H1 (cell line): Measurements from ENCODE around the gene MTHFS. TPM values are rescaled to one million over a fixed set of nuclear protein-coding genes. Genes with fewer than 3 reads are reported as not detected.

Experiments
- ASH2L ChIP-seq: fragments of 200-600, 300-600 bp; sonication (generic); IDR thresholded peaks from one replicate; pipeline ENCODE4 v1.7.1; 2017; ENCODE audit warnings: low read length
- TAF1 ChIP-seq: IDR thresholded peaks from 2 replicates; pipeline ENCODE4 v1.6.1; 2011; ENCODE audit warnings: mild to moderate bottlenecking, low read depth, low read length
- polyA plus RNA-seq, 7 experiments: library from polyadenylated mRNA; depleted of rRNA in 3 of 7; stranded (reverse) in 5 of 7; unstranded in 2 of 7; fragments of >200 nt in 5 of 7; fragments of 200-250 nt in 2 of 7; gene quantifications; 1 replicate in 5 of 7; 2 replicates in 1 of 7; 4 replicates in 1 of 7; pipeline versions ENCODE4 v1.2.1 to v1.2.3, GENCODE V29; 2011 to 2013; ENCODE audit warnings: missing spikeins in 2 of 7, mixed read lengths in 2 of 7
- total RNA-seq: library from RNA; stranded (reverse); fragmentation: NEBNext Ultra II Directional; extraction: Animal tissue kit (Norgen Biotek cat#: 25700); gene quantifications from 2 replicates; pipeline ENCODE4 v1.2.1, GENCODE V29; 2021

Gene MTHFS
- total and polyA plus RNA-seq, 2 of the 8 experiments (the other 6 are each of a cell fraction or from before 2014, with no cell fraction given) = 27.3 to 37.2 TPM

- no peak for TF ChIP-seq TAF1
- no peak for TF ChIP-seq ASH2L
These were observed 32.9 kb downstream of the MTHFS start (continued) for GRCh38 chr15:79863886-79864285.
